HG02798 (cell line): ENCODE results near the gene KATNAL2.
"Not testable (repeated sequence)": the region's sequence is repeated elsewhere in the genome, so short reads cannot be mapped to it uniquely, and the experiment has no call there.

Experiments
- ATAC-seq: cut with Tn5 transposase; IDR thresholded peaks from one replicate; pipeline ENCODE4 v1.9.1; 2021; ENCODE audit warnings: mild to moderate bottlenecking; ENCODE audit not compliant: unreplicated experiment, poor library complexity

The KATNAL2 gene

GRCh38 chr18:47030887-47031286 lies 113.5 kb downstream of the KATNAL2 start:
- ATAC-seq: not testable (repeated sequence)

- no peak for ATAC-seq
Observed at GRCh38 chr18:47032945-47033344, 115.5 kb downstream of the KATNAL2 start.

DNA sequence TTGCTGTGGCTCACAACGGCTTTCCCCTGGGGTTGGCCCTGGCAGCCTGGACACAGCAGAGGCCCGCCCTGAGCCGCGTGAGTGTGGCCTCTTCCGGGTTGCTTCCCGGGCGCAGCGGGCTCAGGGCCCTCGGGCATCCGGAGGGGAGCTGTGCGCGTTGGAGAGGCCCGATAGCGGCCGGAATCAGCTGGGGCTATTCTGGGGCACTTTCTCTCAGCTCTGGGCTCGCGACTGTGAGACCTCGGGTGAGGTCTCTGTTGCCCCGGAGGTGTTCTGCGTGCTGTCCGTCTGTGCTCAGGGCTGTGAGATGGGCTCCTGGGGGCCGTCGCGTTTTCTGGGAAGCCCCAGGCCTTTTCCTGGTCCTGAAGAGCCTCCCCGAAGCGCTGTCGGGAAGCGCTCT lies 117.2 kb downstream of the KATNAL2 start:
- not testable (repeated sequence) for ATAC-seq

GRCh38 chr18:47035156-47035671 lies 117.8 kb downstream of the KATNAL2 start, which contains the start of gene ELOA2:
Gene ELOA2, minus strand, starts transcription at chr18:47035621. Its CDS starts 357 bp downstream, at chr18:47035264.
- ATAC-seq: no peak

GRCh38 chr18:47036298-47036874 lies 119.0 kb downstream of the KATNAL2 start:
- ATAC-seq: no peak

- no peak for ATAC-seq
Observed at GRCh38 chr18:47036927-47037578, 119.7 kb downstream of the KATNAL2 start.

DNA sequence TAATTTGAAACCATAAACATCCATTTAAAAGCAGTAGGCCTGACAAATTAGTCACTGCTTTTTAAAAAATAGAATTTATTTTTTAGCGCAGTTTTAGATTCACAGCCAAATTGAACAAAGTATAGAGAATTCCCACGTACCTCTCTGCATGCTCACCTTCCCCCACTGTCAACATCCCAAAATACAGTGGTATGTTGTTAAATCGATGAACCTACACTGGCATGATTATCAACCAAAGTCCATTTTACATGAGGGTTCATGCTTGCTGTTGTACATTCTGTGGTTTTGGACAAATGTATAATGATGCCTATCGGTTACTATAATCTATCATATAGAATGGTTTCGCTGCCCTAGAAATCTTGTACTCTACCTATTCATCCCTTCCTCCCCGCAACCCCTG lies 123.6 kb downstream of the KATNAL2 start:
- ATAC-seq: no peak

- no peak for ATAC-seq
Observed at GRCh38 chr18:47050468-47050867, 133.1 kb downstream of the KATNAL2 start.

DNA sequence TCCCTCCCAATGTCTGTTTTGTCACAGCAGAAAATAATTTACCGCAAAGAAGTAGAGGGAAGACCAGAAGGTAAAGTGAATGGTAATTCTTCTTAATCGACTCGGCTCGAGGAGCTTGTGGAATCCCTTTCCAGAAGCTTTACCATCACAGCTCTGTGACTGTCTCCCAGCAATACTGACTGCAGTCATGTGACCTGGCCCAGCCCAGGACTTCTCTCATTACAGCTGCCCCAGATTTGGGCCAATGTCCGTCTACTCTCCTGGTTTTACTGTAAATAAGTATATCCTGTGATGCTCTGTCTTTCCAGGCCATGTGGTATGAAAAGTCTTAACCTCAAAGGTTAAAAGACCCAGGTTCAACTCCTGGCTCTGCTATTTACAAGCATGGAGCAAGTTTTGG lies 137.0 kb downstream of the KATNAL2 start:
- no peak for ATAC-seq

DNA sequence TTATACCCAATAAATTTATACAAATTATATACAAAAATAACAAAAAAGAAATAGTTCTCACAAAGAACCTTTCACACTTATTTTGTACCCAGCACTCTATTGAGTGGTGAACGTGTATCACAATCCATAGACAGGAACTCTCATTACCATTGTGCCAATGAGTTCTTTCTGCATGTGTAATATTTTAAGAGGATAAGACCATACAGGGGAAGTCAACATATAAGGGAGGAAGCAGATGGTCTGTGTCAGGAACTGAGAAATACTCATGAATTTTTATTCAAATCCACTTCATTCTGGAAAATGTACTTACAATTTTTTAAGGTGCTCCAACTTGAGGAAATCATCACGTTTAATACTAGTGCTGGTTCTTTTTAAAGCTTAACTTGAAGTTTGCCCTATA lies 145.1 kb downstream of the KATNAL2 start:
- no peak for ATAC-seq

DNA sequence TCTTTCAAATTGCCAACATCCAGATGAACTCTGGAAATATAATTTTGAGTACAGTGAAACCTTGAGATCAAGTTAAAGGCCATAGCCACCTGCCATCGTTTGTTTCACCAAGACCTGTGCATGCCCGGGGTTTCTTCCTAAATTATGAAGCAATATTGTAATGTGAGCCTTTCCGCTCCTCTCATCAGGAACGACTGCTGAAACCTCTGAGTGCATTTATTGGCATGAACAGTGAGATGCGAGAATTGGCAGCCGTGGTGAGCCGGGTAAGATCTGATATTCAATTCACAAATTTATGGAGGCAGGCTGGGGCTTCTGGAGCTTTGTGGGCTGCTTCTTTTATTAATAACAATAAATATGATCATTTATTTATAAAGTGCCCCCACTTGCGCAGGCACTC lies 145.7 kb downstream of the KATNAL2 start:
- no peak for ATAC-seq

DNA sequence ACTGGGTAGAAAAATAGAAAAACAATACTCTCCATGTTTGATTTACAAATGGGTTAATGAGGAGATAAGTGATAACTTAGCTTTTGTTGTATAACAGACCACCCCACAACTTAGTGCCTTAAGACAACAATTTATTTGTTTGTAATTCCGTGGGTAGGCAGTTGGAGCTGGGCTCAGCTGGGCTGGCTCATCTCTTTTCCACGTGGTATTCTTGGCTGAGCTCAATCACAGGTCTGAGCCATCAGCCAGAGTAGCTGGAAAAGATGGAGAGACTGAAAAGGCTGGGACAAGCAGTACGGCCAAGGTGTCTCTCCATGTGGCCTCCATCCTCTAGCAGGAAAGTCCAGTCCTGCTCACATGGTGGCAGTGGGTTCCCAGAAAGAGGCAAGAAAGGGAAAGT lies 150.2 kb downstream of the KATNAL2 start:
- no peak for ATAC-seq

DNA sequence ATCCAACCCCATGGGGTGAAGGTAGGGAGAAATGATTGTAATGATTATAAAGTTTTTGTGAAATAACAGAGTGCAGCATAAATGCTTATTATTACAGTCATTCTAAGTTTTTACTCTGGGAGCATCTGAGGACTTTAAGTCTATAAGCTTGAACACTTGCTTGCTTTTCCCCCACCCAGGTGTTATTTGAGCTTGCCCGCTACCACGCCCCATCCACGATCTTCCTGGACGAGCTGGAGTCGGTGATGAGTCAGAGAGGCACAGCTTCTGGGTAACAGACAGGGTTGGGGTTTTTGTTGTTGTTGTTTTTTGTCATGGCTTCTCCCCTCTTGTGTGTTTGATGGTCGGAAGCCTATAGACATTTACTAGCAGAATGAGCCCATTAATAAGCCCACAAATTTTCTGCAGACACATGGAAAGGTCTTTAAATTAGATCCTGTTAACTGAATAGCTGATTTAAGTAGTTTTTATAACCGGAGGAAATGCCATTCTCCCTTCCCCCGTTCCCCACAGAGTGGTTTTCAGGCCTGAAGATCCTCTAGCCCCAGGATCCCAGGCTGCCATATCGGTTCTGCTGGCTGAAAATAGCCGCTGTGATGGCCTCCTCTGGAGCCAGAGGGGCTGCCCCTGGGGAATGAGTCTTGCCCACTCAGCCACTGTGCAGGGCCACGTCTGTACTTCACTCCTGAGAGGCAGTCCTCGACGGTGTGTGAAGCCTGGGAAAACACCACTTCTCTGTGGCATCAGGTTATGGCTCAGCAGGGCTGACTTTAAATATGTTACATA lies 157.9 kb downstream of the KATNAL2 start:
- ATAC-seq: no peak

- ATAC-seq: no peak
Observed at GRCh38 chr18:47077111-47077510, 159.7 kb downstream of the KATNAL2 start.

DNA sequence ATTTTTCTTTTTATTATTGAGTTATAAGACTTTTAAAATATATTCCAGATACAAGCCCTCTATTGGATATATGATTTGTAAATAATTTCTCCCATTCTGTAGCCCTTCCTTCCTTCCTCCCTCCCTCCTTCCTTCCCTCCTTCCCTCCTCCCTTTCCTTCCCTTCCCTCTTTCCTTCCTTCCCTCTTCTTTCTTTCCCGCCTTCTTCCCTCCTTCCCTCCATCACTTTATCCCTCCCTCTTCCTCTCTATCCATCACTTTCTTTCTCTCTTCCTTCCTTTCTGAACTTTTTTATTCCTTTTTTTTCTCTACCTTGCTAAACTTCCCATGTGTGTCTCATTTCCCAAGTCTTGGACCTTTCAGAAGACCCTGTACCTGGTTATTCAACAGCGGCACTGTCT lies 163.5 kb downstream of the KATNAL2 start:
- no peak for ATAC-seq

- ATAC-seq: no peak
Observed at GRCh38 chr18:47081578-47081977, 164.2 kb downstream of the KATNAL2 start.

GRCh38 chr18:47087676-47088075 lies 170.3 kb downstream of the KATNAL2 start:
- no peak for ATAC-seq

DNA sequence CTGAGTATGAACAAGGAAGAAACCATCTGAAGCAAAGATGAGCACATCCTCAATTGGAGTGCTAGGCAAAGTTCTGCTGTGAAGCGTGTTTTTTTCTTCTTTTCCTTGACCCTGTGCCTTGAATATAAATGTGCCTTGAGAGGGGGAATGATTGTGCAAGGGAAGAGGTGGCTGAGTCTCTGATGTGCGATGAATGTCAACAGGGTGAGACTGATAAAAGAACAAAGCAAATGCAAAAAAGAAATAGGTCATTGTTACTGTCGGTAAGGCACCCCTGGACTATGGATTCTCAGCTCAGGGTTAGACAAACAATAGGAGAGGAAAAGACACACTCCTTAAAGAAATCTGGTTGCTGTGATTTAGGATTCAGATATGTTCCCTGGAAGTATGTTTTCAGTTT lies 178.4 kb downstream of the KATNAL2 start:
- ATAC-seq: no peak

DNA sequence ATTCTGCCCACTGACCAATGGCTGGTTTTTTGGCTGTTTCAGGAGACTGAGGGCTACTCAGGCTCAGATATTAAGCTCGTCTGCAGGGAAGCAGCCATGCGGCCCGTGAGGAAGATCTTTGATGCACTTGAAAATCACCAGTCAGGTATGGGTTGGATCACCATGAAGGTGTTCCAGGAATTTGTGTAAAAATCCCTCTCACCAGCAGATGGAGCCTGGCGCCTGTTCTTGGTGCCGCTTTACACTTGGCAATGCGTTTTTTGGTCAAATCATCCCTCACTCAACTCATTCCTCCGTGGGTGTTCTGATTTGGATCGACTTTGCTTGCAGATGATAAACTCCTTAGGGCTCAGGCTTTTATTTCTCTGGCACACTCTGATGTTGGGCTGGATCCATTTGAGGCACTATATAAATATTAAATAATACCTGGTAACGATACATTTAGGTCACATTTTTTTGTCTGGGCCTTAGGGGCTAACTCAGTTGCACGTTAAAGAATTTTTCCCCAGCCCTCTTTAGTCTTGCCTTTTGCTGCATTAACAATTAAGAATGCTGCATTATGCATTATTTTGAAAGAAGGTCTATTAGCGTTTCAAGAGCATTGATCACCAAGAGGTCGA lies 182.9 kb downstream of the KATNAL2 start:
- ATAC-seq: no peak

DNA sequence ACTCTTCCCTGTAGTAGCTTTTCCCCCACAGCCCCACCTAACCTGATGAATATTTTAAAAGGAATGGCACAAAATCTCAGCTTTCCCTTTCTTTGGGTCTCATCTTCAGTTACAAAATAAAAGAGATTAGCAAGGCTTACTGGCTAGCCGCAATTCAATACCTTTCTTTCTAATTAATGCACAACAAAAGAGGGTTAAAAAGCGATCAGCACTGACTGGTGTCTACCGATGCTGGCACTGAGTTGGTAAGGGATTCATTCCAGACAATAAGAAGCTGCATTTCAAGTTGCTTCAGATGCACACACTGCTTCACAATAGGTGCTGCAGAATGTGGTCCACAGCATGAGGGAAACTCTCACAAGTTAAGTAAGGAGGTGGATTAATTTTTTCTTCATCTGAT lies 191.0 kb downstream of the KATNAL2 start:
- no peak for ATAC-seq

- ATAC-seq: no peak
Observed at GRCh38 chr18:47108998-47109405, 191.6 kb downstream of the KATNAL2 start.
